SU-DHL-6 (cell line): Measurements from ENCODE around the gene TXNDC5.
A peak's percentile ranks its signal among the peaks of the same experiment; 100 is the strongest.

ENCODE experiments used
- H2AFZ ChIP-seq: fragments of 200-600 bp; sonication (generic); 2 replicates; pipeline ENCODE4 v1.6.1; 2014; ENCODE audit warnings: low read depth, mild to moderate bottlenecking, moderate library complexity, mixed read lengths, antibody characterized with exemption, low read length; ENCODE audit not compliant: severe bottlenecking
- H3F3A ChIP-seq: fragments of 200-600 bp; shearing (Covaris generic); 2 replicates; pipeline ENCODE4 v1.6.0; 2016; ENCODE audit warnings: antibody characterized with exemption, mild to moderate bottlenecking; ENCODE audit not compliant: insufficient read depth
- H3K27ac ChIP-seq: fragments of 200-600 bp; sonication (generic); 2 replicates; pipeline ENCODE4 v1.5.1; 2016; ENCODE audit warnings: low read depth, mild to moderate bottlenecking, low read length, moderate library complexity, mixed read lengths
- H3K27me3 ChIP-seq: fragments of 200-600 bp; sonication (generic), shearing (Covaris generic); 2 replicates; pipeline ENCODE4 v1.6.0; 2014; ENCODE audit warnings: mild to moderate bottlenecking, low read length
- H3K36me3 ChIP-seq: fragments of 200-600 bp; sonication (generic); 2 replicates; pipeline ENCODE4 v1.6.1; 2014; ENCODE audit warnings: mild to moderate bottlenecking, low read length, mixed read lengths
- H3K4me2 ChIP-seq: fragments of 300-600, 200-600 bp; shearing (Covaris generic), sonication (generic); 2 replicates; pipeline ENCODE4 v1.6.0; 2014; ENCODE audit warnings: low read length, low read depth, mild to moderate bottlenecking; ENCODE audit not compliant: poor library complexity, severe bottlenecking
- H3K4me3 ChIP-seq: fragments of 200-600 bp; sonication (generic); 2 replicates; pipeline ENCODE4 v1.5.1; 2014; ENCODE audit warnings: antibody characterized with exemption, low read length, mild to moderate bottlenecking, mixed read lengths; ENCODE audit not compliant: insufficient read depth, poor library complexity, severe bottlenecking
- H3K79me2 ChIP-seq: fragments of 200-600 bp; sonication (generic); 2 replicates; pipeline ENCODE4 v1.6.1; 2014; ENCODE audit warnings: mild to moderate bottlenecking, low read length, moderate library complexity; ENCODE audit not compliant: insufficient read depth
- H3K9ac ChIP-seq: fragments of 200-600 bp; sonication (generic); 2 replicates; pipeline ENCODE4 v1.7.0; 2014; ENCODE audit warnings: mild to moderate bottlenecking, low read length
- H3K9me2 ChIP-seq: fragments of 200-600 bp; sonication (generic); replicated peaks from 2 replicates; pipeline ENCODE4 v1.6.1; 2014; ENCODE audit warnings: low read length; ENCODE audit not compliant: insufficient read depth
- H3K9me3 ChIP-seq: fragments of 200-600 bp; sonication (generic); 2 replicates; pipeline ENCODE4 v1.6.1; 2014; ENCODE audit warnings: low read length, mixed read lengths; ENCODE audit not compliant: insufficient read depth
- H4K20me1 ChIP-seq: fragments of 200-600 bp; sonication (generic); 2 replicates; pipeline ENCODE4 v1.6.1; 2014; ENCODE audit warnings: low read depth, mild to moderate bottlenecking, antibody characterized with exemption, low read length, moderate library complexity, mixed read lengths
- EZH2phosphoT487 ChIP-seq: fragments of 200-600 bp; sonication (generic), shearing (Covaris generic); conservative IDR thresholded peaks from 2 replicates; pipeline ENCODE4 v1.6.1; 2018; ENCODE audit warnings: mild to moderate bottlenecking, antibody characterized with exemption, low read length, moderate library complexity, mixed read lengths
- TF ChIP-seq, protein P1 (sequence below): fragments of 200-600 bp; sonication (generic); IDR thresholded peaks from one replicate; pipeline ENCODE4 v1.5.1; 2017; ENCODE audit warnings: antibody characterized with exemption, mild to moderate bottlenecking, low read length, moderate library complexity; ENCODE audit not compliant: insufficient read depth, poor library complexity, severe bottlenecking

The TXNDC5 gene

DNA sequence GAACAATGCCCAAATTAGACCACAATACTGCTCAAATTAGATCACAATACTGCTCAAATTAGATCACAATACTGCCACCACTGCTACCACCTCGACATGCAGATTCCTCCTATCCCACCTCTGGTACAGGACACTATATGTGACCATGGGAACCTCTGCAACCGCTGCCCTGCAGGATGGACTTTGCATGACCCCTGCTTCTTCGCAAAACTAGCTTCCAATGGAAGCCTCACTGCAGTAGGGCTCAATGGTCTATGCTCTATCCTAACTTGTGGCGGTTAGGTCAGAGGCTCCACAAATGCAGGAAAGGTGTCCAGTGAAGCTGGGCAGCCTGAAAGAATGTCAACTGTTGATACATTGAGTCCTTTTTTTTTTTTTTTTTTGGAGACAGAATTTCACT, 7.8 kb upstream of the TXNDC5 start:
- Histone ChIP-seq H3F3A (no peaks in the 10 kb centered on the region), H3K9me2 (no peaks in the 10 kb centered on the region), H3K27me3 (no peaks in the 10 kb centered on the region), H3K79me2 (no peaks in the 10 kb centered on the region), H3K4me3 (no peak overlapping the region), H3K27ac (no peak overlapping the region), H3K36me3 (no peaks in the 10 kb centered on the region), H3K9me3 (no peaks in the 10 kb centered on the region), H3K9ac (no peak overlapping the region), H4K20me1 (no peaks in the 10 kb centered on the region), H2AFZ (no peak overlapping the region), H3K4me2 (no peak overlapping the region)
- no peak for TF ChIP-seq EZH2phosphoT487
- TF ChIP-seq, protein P1, sequence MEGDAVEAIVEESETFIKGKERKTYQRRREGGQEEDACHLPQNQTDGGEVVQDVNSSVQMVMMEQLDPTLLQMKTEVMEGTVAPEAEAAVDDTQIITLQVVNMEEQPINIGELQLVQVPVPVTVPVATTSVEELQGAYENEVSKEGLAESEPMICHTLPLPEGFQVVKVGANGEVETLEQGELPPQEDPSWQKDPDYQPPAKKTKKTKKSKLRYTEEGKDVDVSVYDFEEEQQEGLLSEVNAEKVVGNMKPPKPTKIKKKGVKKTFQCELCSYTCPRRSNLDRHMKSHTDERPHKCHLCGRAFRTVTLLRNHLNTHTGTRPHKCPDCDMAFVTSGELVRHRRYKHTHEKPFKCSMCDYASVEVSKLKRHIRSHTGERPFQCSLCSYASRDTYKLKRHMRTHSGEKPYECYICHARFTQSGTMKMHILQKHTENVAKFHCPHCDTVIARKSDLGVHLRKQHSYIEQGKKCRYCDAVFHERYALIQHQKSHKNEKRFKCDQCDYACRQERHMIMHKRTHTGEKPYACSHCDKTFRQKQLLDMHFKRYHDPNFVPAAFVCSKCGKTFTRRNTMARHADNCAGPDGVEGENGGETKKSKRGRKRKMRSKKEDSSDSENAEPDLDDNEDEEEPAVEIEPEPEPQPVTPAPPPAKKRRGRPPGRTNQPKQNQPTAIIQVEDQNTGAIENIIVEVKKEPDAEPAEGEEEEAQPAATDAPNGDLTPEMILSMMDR, result no peak

DNA sequence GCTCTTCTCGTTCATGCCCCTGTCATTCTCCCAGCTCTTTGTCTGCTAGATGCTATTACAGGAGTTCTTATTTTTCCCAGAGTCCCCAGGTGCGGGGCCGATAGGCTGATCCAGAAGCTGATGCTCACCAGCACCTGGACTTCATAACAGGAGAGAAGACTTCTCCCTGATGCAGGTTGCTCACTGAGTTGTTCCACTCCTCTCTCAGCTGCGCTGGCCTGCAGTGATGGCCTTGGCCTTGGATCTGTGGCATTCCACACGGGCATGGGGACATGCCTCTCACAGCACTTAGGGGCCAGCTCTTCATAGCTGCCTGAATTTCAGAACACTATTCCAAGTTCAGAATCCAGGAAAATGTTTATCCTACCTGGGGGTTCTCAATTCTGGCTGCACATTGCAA, 7.1 kb upstream of the TXNDC5 start:
- H3K4me3 ChIP-seq, result no peak overlapping the region
- peak overlapping the region; percentile 1 for H2AFZ ChIP-seq
- H3K9me2 ChIP-seq, result no peaks in the 10 kb centered on the region
- no peak overlapping the region for H3K27ac ChIP-seq
- no peaks in the 10 kb centered on the region for H3F3A ChIP-seq
- H4K20me1 ChIP-seq, result no peaks in the 10 kb centered on the region
- no peaks in the 10 kb centered on the region for H3K27me3 ChIP-seq
- no peaks in the 10 kb centered on the region for H3K36me3 ChIP-seq
- no peaks in the 10 kb centered on the region for H3K9me3 ChIP-seq
- TF ChIP-seq EZH2phosphoT487, result 0 out of 2 replicates have a peak, but pooled peaks have one; percentile 43
- TF ChIP-seq, protein P1, result no peak
- H3K4me2 ChIP-seq, result peak overlapping the region; percentile 43
- H3K9ac ChIP-seq, result peak overlapping the region; percentile 4; the same call in 1 of the 2 replicates
- no peaks in the 10 kb centered on the region for H3K79me2 ChIP-seq

DNA sequence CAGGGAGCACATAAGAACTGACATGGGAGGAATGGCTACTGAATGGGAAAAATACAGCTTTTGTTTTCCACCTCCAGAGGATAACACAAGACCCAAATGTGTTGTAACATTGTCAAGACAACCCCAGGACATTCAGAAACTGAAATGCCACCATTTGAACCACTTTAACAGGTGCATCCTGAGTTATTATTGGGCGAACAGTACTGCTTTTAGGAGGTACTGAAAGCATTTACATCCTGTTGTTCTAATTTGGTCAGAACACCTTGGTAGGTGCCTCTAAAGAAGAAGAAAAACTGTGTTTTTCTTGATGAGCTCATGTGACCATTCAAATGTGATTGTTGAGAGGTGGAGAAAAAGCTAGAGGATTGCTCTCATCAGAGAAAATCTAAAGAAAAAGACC, 6.4 kb upstream of the TXNDC5 start:
- H3K9me2 ChIP-seq, result no peaks in the 10 kb centered on the region

More for the DNA sequence above, 6.4 kb upstream of the TXNDC5 start:
- H3K4me2 ChIP-seq, result peak overlapping the region; percentile 43
- H3K36me3 ChIP-seq, result no peaks in the 10 kb centered on the region
- H3K4me3 ChIP-seq, result peak overlapping the region; percentile 4
- no peaks in the 10 kb centered on the region for H3K79me2 ChIP-seq
- peak overlapping the region; percentile 16; the same call in 1 of the 2 replicates for H3K9ac ChIP-seq
- H4K20me1 ChIP-seq, result no peaks in the 10 kb centered on the region
- TF ChIP-seq, protein P1, result no peak
- no peak for TF ChIP-seq EZH2phosphoT487
- H3K27me3 ChIP-seq, result no peaks in the 10 kb centered on the region
- no peaks in the 10 kb centered on the region for H3K9me3 ChIP-seq
- peak overlapping the region; percentile 49 for H3K27ac ChIP-seq
- H2AFZ ChIP-seq, result peak overlapping the region; percentile 1
- 0 out of 2 replicates have a peak, but pooled peaks cover under 1% of the 10 kb centered on the region for H3F3A ChIP-seq
